Kidney capillary endothelial cell (primary cell): Measurements from ENCODE around the gene CEBPA.
A peak's percentile ranks its signal among the peaks of the same experiment; 100 is the strongest.

Experiments used
- DNase-seq: peaks from one replicate; pipeline ENCODE4 v3.0.0-alpha.2; 2018; ENCODE audit warnings: low spot score

CEBPA gene

DNA sequence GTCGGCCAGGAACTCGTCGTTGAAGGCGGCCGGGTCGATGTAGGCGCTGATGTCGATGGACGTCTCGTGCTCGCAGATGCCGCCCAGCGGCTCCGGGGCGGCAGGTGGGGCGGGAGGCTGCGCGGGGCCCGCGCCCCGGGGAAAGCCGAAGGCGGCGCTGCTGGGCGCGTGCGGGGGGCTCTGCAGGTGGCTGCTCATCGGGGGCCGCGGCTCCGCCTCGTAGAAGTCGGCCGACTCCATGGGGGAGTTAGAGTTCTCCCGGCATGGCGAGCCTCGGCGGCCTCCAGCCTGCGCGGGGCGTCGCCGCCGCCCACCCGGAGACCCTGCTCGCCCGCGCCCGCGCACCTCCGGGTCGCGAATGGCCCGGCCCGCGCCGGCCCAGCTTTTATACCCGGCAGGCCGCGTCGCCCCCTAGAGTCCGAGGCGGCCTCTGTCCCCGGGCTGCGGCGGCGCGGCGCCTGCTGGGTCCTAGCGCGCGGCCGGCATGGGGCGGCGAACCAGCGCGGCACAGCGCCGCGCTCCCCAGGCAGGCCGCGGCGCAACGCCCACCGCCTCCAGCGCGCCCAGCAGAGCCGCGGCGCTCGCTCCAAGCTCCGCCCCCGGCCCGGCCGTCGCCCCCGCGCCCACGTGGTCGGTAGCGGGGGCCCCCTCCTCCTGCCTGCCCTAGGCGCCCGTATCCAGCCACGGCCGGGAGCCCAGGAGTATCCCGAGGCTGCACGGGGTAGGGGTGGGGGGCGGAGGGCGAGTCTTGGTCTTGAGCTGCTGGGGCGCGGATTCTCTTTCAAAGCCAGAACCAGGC is at the start of gene CEBPA:
CEBPA (minus strand) TSS at position 360 of the 799 bp plus-strand sequence; CDS start at position 240, 120 bp downstream.
- peak; percentile 61 for DNase-seq

DNA sequence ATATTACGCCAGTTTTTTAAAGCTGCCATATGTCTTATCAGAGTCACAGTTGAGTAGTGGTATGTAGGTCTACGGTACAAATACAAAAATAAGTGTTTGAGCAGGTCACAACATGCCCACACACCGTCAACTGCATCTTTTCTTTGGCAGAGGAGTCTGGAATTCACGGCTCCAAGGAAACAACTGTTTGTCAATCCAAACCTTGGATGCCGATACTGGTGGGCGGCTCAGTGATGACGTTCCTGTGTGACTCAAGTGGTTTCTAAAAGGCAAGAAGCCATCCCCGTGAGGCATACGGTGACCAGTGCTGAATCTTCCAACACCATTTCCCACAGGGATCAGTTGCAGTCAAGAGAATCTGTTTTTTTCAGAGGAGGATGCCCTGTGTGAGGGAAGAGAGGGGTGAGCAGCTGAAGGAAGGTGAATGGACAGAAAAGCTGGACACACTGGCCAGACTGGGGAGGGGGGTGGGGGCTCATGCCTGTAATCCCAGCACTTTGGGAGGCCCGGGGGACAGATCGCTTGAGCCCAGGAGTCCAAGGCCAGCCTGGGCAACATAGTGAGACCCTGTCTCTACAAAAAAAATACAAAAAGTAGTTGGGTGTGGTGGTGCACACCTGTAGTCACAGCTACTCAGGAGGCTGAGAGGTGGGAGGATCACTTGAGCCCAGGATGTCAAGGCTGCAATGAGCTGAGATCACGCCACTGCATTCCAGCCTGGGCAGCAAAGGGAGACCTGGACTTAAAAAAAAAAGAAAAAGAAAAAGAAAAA is 48.4 kb upstream of the CEBPA start:
- DNase-seq, result no peak

DNA sequence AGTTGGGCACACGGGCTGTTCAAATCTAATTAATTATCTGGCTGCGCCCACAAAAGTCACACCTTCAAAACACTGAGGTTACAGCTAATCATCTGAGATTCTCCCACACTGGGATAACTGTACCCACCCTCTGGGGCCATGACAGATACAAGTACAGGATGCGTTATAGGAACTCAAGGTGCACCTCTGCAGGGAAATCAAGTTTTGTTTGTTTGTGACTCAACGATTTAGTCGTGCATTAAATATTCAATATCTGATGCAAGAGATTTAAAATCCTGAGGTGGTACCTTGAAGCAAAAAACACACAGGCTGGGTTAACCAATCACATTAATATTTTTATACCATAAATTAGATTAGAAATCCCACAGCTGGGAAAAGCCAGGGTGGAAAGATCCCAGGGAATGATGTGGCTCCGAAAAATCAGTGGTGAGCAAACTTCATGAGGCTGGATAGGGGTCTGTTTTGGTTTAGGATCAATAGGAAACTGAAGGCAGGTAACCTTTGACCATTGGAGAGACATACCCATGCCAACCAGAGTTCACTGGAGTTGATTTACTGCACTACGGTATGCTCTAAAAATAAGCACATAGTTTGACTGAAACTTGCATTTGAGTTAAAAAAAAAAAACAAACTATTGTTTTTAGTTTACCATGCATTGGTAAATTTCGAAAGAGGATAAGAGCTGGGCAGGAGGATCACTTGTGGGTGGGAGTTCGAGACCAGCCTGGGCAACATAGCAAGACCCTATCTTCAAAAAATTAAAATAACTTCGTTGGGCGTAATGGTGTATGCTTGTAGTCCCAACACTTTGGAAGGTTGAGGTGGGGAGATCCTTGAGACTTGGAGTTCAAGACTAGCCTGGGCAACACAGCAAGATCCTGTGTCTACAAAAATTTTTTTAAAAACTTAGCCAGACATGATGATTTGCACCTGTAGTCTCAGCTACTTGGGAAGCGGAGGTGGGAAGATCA is 47.3 kb upstream of the CEBPA start:
- DNase-seq, result no peak

DNA sequence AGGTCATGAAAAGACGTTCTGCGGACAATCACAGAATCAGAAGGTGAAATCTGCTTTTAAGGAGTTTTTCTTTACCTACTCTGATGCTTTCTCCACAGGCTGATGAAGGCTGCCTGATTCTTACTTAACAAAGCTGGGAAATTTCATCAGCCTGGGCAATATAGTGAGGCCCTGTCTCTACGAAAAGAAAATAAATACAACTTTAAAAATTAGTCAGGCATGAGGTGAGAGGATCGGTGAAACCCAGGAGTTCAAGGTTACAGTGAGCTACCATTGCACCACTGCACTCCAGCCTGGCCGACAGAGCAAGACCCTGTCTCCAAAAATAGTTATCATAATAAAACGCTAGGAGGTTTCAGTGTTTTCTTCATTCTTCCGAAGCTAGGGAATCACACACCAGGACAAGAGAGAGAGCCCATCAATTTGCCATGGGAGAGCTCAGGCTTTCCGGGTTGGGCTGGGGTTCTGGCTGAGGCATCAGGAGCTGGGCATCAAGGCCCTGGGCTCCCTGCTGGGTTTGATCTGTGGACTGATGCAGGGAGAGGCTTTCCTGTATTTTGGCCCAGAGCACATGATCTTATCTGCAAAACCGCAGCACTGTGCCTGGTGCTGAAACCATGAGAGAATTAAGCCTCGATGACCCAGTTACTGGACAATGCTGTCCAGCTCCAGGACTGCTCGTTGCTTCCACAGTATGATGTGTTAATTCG is 46.1 kb upstream of the CEBPA start:
- DNase-seq, result no peak

DNA sequence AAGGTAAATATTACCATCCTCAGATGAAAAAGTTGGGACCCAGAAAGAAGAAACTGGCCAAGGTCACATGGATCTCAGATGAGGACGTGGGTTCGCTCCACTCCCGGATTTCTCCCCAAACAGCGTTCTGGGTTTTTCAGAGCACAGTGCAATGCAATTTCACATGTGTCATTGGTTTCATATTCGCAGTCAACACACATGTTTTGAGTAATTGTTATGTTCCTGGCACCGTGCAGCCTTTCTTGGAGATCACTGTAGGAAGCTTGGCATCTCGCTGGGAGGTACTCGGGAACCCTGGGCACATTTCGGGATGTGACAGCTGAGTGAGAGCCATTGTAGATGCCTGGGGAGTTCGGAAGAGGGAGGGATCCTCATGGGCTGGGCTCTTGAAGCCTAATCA is 45.0 kb upstream of the CEBPA start:
- DNase-seq, result no peak

DNA sequence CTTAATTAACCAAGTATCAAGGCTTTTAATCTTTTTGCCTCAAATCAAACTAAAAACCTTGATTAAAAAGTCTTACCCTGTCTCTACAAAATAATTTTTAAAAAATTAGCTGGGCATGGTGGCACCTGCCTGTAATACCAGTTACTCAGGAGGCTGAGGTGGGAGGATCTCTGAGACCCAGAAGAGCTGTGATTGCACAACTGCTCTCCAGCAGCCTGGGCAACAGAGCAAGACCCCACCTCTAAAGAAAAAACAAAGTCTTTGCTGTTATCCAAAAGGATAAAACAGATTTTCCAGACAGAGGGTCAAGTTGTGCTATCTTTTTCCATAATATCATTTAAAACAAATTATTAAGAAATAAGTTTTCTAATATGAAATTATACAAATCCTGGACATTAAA is 44.3 kb upstream of the CEBPA start:
- no peak for DNase-seq

DNA sequence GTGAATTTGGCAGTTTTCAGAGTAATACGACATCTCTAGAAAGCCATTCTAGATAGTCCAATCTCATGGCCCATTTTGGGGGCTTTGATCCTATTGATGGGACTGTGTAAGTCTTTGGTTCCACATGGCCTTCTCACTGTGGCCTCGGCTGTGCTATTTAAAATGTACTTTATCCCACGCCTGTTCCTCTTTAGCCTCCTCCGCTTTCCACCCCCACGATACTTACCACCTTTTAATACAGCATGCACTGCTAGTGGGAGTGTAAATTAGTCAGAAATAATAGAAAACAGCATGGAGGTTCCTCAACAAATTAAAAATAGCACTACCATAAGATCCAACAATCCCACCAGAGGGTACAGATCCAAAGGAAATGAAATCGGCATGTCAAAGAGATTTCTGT is 42.8 kb upstream of the CEBPA start:
- DNase-seq, result no peak

DNA sequence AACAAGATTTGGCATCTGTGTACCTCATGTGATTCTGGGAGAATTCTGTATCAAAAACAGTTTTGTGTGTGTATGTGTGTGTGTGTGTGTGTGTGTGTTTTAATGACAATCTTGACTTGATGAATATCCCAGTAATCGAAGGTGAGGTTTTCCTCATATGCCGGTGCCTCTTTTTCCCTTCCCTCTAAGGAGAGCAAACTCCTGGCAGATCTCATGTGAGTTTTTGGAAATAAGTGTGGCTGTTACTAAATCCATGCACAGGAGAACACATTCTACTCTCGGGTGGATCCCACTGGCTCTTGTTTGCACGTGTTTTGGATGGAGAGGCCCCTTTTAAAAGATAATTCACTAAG is 42.2 kb upstream of the CEBPA start:
- DNase-seq, result no peak

DNA sequence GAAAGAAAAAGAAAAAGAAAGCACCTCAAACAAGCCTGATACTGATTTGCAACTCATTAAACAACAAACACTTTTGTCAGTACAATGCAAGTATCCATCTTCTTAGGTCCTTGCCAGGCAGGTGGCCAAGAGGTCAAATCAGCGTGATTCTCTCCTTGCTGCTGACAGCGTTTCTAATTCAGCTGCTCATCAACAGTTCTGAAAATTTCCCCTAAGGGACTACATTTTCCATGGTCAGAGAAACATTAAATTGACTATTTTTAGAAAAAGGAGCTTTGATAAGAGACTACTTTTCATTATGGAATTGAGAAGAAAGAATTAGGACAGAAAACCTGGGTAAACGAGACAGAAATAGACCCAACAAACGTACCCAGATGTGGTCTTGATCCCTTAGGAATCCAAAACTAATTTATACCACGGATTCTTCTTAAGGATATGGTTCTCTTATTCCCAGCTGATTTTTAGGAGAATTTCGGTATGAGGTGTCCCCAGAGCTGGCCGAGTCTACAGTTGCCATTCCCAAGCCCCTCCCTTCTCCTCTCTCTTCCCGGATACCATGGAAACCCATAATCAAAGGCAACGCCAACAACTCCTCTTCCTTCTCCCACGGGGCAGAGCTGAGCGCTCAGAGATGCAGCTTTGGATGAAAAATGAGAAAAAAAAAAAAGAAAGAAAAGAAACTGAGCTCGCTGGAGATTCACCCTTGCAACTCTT is 41.7 kb upstream of the CEBPA start:
- no peak for DNase-seq

DNA sequence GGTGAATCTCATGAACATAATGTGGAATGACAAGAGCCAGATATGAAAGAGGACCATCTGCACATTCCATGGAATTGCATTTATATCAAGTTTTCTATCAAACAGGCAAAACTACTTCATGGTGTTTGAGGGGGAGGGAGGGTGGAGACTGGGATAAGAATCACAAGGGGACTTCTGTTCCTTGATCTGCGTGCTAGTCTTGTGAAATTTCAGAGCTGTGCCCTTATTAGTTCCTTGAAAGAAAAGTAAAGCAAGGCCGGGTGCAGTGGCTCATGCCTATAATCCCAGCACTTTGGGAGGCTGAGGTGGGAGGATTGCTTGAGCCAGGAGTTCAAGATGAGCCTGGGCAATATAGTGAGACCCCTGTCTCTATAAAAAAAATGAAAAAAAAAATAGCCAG is 41.0 kb upstream of the CEBPA start:
- DNase-seq, result no peak

DNA sequence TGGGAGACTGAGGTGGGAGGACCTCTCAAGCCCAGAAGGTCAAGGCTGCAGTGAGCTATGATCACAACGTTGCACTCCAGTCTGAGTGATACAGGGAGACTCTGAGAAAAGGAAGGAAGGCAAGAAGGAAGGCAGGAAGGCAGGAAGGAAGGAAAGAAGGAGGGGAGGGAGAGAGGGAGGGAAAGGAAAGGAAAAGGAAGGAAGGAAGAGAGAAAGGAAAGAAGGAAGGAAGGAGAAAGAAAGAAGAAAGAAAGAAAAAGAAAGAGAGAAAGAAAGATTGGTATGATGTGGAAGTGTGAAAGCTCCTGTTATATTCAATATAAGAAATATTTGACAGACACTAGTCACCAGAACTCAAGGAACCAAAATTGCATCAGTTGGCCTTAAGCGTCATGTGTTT is 38.7 kb upstream of the CEBPA start:
- no peak for DNase-seq

DNA sequence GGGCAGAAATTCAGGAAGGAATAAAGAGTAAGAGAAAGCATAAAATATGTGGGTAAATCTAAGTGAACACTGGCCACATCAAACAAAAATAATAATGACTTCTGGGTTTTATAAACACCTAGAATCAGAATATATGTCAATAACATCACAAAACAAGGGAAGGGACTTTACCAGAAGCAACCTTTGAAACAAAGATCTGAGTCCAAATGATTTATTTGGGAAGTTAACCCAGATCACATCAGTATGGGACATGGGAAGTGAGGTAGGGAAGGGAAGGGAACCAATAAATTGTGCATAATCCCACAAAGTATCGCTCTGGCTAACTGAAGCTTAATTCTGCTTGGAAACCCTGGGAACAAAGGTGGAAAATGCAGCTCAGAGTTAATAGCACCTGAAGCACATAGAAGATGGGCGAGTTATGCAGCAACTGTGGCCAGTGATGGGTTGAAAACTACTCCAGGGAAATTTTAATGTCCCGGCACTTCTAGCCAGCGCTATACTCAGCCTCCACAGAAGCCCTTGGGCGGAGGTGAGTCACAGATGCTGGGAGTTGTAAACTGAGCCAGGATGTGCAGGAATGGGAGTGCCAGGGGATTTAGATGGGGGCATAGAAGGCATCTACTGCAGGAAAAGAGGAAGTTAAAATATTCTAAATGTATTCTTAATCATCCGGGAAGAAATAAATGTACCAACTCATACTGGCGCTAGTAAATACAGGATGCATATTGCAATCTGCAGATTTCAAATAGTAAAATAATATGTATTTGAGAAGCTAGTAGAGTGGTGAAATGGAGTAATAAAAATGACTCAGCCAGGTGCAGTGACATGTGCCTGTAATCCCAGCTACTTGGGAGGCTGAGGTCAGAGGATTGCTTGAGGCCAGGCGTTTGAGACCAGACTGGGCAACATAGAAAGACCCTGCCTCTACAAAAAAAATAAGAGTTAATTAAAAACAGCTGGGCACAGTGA is 37.0 kb upstream of the CEBPA start:
- no peak for DNase-seq

DNA sequence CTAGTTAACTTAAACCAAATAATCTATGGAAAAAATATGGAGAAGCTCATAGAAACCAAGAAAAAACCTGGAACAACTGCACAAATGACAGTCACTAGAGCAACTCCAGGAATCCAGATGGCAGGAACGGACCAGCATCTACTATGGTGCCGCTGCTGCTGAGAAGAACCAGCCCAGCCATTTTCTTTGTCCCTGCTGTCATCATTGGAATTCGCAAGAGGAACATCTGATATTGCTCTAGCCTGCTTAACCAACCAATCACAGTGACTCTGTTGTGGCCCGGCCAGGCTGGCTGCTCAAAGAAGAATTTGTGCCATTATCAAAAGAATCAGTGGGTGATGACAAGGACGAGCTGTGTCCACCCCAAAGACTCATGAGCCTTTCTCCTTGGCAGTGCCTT is 33.1 kb upstream of the CEBPA start:
- DNase-seq, result no peak

DNA sequence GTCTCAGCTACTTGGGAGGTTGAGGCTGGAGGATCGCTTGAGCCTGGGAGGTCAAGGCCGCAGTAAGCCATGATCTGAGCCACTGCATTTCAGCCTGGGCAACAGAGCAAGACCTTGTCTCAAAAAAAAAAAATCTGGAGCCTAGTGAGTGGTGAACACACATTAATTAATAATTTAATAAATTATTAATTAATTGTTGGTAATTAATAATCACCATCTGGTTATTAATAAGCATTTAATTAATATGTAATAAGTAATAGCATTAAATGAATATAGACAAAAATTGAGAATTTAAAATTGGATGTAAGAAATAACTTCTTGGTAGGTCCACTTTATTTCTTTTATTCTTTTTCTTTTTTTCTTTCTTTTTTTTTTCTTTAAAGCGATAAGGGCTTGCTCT is 31.9 kb upstream of the CEBPA start:
- no peak for DNase-seq

DNA sequence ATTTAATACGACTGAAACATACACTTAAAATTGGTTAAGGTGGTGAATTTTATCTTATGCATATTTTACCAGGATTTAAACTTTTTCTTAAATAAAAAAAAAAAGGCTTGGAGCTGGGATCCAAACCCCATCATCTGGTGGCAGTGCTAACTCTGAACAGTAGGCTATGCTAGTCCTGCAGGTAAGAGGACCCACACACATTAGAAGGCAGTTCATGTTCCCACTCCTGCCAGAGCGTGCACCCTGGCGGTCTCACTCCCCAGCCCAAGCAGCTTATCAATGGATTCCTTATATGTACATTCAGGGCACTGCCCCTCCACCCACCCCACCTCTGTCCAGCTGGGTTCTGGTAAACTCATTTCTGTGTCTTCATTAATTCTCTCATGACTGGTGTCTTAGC is 31.3 kb upstream of the CEBPA start:
- DNase-seq, result no peak

DNA sequence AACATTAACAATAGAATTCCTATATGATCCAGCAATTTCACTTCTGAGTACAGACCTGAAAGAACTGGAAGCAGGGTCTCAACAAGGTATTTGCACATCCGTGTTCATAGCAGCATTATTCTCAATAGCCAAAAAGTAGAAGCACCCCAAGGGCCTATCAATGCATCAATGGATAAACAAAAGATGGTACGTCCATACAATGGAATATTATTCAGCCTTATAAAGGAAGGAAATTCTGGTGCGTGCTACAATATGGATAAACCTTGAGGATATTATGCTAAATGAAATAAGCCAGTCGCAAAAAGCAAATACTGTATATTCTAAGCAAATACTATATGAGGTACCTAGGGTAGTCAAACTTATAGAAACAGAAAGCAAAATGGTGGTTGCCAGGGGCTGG is 30.8 kb upstream of the CEBPA start:
- no peak for DNase-seq

DNA sequence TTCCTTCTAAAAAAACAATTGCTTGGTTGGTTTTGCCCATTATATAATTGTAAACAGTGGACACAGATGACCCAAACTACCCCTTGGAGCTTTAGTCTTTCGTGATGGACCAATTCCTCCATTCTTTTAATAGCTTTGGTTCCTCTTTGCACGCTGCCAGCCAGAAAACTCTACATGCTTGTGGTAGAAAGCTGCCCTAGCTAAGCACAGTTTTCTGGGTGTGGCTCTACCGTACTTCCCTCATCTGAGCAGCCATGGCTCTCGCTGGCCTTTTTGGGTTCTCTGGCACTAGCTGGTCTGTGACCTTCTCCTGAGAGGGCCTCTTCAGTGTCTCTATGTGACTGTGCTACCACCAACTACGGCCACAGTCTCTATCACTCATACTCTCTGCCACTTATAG is 29.9 kb upstream of the CEBPA start:
- DNase-seq, result no peak

DNA sequence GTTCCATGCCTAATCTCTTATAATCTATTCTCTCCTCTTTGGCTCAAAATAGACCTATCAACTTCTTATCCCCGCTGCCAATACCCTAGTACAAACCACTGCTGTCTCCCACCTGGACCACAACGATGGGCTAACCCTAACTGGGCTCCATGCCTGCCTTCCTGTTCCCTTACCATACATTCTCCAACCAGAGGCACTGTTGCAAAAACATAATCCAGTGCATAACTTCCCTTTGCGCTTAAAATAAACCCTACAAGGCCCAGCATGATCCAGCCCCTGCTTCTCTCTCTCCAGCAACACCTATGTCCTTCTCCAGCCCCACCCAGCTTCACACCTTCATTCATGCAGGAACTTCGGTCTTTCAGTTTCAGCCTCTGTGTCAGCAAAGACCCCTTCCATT is 27.4 kb upstream of the CEBPA start:
- DNase-seq, result no peak

DNA sequence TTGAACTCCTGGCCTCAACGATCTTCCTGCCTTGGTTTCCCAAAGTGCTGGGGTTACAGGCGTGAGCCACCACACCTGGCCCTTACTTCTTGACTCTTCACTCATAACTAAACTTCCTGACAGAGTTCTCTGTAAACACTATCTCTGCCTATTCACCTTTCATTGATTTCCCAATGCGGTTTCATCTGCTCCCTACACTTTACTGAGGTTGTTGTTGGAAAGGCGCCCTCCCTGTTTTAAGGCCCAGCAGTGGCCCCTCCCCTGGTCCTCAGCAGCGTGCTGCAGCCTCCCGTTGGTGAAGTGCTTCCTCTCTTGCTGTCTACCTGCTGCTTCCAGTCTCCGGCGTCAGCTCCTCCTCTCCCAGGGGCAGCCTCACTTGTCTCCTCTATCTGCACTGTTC is 26.7 kb upstream of the CEBPA start:
- DNase-seq, result no peak

DNA sequence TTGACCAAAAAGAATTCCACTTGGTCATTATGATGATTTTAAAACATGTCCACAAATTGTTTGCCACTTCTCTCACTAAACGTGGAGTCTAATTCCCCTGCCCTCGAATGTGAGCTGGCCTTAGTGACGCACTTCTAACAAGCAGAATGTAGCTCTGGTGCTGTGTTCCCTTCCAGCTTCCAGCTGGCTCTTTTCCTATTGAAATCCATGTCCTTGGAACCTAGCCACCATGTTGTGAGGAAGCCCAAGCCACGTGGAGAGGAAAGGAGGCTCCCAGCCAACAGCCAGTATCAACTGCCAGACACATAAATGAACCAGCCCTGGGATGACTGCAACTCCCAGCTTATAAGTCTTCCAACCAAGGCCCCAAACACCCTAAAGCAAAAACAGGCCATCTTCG is 23.6 kb upstream of the CEBPA start:
- no peak for DNase-seq
